HFF-Myc (cell line): Measurements from ENCODE around the gene C7orf33.

Experiments used
- DNase-seq: peaks from one replicate; pipeline ENCODE4 v3.0.0-alpha.2; 2011; ENCODE audit warnings: low read depth; ENCODE audit errors: extremely low read depth
- H3K4me3 ChIP-seq: replicated peaks from 2 replicates; pipeline ENCODE4 v1.5.1; 2011; ENCODE audit warnings: low read depth, mild to moderate bottlenecking, control low read depth, low read length
- CTCF ChIP-seq: IDR thresholded peaks from 2 replicates; pipeline ENCODE4 v1.5.1; 2012; ENCODE audit warnings: mild to moderate bottlenecking, low read depth, low read length, control low read depth; ENCODE audit errors: missing control alignments

The C7orf33 gene

GRCh38 chr7:148580446-148580845, 10.1 kb upstream of the C7orf33 start:
- DNase-seq = no peak
- H3K4me3 ChIP-seq = no peak overlapping the region
- TF ChIP-seq CTCF = no peak

GRCh38 chr7:148581624-148582023, 8.9 kb upstream of the C7orf33 start:
- no peak overlapping the region for H3K4me3 ChIP-seq
- no peak for DNase-seq
- no peak for TF ChIP-seq CTCF

- no peak for DNase-seq
- no peak for TF ChIP-seq CTCF
- H3K4me3 ChIP-seq = no peak overlapping the region
Measured at GRCh38 chr7:148584154-148584827, 6.3 kb upstream of the C7orf33 start.

- no peak for TF ChIP-seq CTCF
- H3K4me3 ChIP-seq = no peak overlapping the region
Measured at GRCh38 chr7:148585399-148585798, 5.2 kb upstream of the C7orf33 start.

GRCh38 chr7:148587076-148587475, 3.5 kb upstream of the C7orf33 start:
- TF ChIP-seq CTCF = no peak
- H3K4me3 ChIP-seq = no peak overlapping the region
- no peak for DNase-seq

More at GRCh38 chr7:148585399-148585798, 5.2 kb upstream of the C7orf33 start:
- DNase-seq = no peak

- no peak for DNase-seq
- no peak for TF ChIP-seq CTCF
- H3K4me3 ChIP-seq = no peak overlapping the region
Measured at GRCh38 chr7:148588168-148588567, 2.4 kb upstream of the C7orf33 start.

- DNase-seq = no peak
- no peak overlapping the region for H3K4me3 ChIP-seq
- TF ChIP-seq CTCF = no peak
Measured at GRCh38 chr7:148588670-148589131, 1.9 kb upstream of the C7orf33 start.
